Measurements from ENCODE around the gene EHMT1. TPM values are rescaled to one million over a fixed set of nuclear protein-coding genes. Genes with fewer than 3 reads are reported as not detected.
A peak's percentile ranks its signal among the peaks of the same experiment; 100 is the strongest.

The EHMT1 gene
- total RNA-seq, 1 donor from 2014 or later: 159 TPM

DNA sequence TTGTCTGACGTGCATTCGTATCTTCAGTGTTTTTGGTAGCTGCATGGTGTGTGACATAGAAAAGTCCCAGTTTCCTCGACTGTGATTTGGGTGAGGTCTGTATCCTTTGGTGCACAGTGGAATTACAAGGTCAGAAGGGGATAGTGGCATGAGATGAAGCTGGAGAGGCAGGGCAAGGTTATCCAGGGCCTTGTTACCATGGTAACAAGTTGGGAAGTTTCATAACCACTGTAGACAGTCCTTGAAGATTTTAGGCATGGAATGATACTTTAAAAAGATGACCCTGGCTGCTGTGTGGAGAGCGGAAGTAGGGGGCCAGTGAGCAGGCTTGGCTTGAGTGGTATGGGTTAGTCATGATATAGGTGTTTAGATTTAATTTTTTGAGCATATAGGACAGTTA is 11.9 kb downstream of the EHMT1 start:
- no peaks in the 10 kb centered on the region for H3K27me3 Mint-ChIP-seq
- H3K4me1 Mint-ChIP-seq (ENCODE audit: low read depth): peaks cover 9% of the 10 kb centered on the region
- no peak for DNase-seq (ENCODE audit: low spot score, unreplicated experiment)
- H3K4me3 Mint-ChIP-seq (ENCODE audit: low read depth): no peak overlapping the region
- peak overlapping the region; percentile 4 for H3K27ac Mint-ChIP-seq
- TF ChIP-seq, protein P1, sequence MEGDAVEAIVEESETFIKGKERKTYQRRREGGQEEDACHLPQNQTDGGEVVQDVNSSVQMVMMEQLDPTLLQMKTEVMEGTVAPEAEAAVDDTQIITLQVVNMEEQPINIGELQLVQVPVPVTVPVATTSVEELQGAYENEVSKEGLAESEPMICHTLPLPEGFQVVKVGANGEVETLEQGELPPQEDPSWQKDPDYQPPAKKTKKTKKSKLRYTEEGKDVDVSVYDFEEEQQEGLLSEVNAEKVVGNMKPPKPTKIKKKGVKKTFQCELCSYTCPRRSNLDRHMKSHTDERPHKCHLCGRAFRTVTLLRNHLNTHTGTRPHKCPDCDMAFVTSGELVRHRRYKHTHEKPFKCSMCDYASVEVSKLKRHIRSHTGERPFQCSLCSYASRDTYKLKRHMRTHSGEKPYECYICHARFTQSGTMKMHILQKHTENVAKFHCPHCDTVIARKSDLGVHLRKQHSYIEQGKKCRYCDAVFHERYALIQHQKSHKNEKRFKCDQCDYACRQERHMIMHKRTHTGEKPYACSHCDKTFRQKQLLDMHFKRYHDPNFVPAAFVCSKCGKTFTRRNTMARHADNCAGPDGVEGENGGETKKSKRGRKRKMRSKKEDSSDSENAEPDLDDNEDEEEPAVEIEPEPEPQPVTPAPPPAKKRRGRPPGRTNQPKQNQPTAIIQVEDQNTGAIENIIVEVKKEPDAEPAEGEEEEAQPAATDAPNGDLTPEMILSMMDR (IDR thresholded peaks at IDR 0.05; ENCODE audit: unreplicated experiment): no peak
- peaks cover 2% of the 10 kb centered on the region for H3K36me3 Mint-ChIP-seq (ENCODE audit: insufficient read depth)
- H3K9me3 Mint-ChIP-seq (ENCODE audit: low read depth): no peaks in the 10 kb centered on the region

DNA sequence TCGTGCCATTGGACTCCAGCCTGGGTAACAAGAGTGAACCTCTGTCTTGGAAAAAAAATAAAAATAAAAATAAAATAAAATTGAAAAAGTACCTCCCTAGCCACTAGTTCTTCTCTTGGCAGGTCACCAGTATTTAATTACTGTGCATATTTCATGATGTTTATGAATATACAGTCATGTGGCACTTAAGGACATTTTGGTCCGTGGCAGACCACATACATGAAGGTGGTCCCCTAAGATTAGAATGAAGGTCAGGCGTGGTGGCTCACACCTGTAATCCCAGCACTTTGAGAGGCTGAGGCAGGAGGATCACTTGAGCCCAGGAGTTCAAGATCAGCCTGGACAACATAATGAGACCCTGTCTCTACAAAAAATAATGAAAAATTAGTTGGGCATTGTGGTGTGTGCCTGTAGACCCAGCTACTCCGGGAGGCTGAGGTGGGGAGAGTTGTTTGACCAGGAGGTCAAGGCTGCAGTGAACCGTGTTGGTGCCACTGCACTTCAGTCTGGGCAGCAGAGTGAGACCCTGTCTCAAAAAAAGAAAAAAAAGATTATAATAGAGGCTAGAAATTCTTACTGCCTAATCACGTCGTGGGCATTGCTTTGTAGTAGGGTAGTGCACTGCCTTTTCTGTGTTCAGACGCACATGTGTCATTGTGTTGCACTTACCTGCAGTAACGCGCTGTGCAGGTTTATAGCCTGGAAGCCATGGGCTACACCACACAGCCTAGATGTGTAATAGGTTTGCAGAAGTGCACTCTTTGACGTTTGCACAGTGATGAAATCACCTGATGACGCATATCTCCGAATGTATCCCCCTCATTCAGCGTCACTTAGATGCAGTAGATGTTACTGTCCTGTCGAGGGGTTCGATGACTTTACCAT is 12.8 kb downstream of the EHMT1 start:
- TF ChIP-seq, protein P1 (IDR thresholded peaks at IDR 0.05; ENCODE audit: unreplicated experiment): no peak
- Mint-ChIP-seq H3K27me3 (no peaks in the 10 kb centered on the region), H3K9me3 (ENCODE audit: low read depth) (no peaks in the 10 kb centered on the region), H3K27ac (no peak overlapping the region), H3K4me3 (ENCODE audit: low read depth) (no peak overlapping the region), H3K4me1 (ENCODE audit: low read depth) (peaks cover 9% of the 10 kb centered on the region), H3K36me3 (ENCODE audit: insufficient read depth) (peaks cover 2% of the 10 kb centered on the region)
- DNase-seq (ENCODE audit: low spot score, unreplicated experiment): no peak

DNA sequence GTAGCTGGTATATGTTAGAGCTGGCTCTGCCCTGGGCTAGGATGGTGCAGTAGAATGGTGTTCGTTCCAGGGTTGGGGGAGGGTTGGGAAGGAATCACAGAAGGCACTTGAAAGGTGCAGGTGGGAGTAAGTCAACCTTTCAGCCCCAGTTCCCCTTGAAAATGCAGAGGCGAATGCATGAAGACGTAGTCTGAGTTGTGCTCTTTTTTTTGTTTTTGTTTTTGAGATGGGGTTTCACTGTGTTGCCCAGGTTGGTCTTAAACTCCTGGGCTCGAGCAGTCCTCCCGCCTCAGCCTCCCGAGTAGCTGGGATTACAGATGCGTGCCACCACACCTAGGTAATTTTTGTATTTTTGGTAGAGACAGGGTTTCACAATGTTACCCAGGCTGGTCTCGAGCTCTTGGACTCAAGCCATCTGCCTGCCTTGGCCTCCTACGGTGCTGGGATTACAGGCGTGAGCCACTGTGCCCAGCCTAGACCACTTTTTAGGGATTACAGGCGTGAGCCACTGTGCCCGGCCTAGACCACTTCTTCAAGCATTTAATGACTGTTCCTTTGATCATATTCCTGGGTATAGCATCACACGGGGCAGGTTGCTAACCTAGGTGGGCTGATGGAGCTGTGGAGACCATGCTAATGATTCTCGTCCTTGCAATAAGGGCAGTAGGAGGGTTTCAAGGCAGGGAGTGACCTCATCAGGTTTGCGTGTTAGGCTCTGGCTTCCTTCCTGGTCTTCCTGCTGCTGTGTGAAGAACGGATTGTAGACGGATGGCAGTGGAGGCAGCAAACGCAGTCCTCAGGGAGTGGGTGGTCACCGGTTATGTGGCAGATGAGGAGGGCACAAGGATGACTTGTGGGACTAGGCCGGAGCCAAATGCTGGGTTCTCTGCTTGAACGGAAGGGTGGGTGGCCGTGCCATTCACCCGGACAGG is 13.7 kb downstream of the EHMT1 start:
- TF ChIP-seq, protein P1 (IDR thresholded peaks at IDR 0.05; ENCODE audit: unreplicated experiment): no peak
- no peak overlapping the region for H3K4me3 Mint-ChIP-seq (ENCODE audit: low read depth)
- H3K36me3 Mint-ChIP-seq (ENCODE audit: insufficient read depth): peaks cover 2% of the 10 kb centered on the region
- DNase-seq (ENCODE audit: low spot score, unreplicated experiment): no peak
- H3K4me1 Mint-ChIP-seq (ENCODE audit: low read depth): peaks cover 9% of the 10 kb centered on the region
- no peaks in the 10 kb centered on the region for H3K27me3 Mint-ChIP-seq
- H3K9me3 Mint-ChIP-seq (ENCODE audit: low read depth): no peaks in the 10 kb centered on the region
- H3K27ac Mint-ChIP-seq: peak overlapping the region; percentile 54

DNA sequence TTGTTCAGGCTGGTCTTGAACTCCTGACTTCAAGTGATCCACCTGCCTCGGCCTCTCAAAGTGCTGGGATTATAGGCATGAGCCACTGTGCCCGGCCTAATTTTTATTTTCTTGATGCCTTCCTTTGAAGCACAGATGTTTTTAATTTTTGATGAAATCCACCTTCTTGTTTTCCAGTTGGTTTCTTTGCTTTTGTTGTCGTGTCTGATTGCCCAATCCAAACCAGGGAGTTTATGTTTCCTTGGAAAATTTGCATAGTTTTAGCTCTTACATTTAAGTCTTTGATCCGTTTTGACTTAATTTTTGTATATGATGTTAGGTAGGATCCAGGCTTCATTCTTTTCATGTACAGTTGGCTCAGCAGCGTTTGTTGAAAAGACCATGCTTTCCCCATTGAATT is 15.2 kb downstream of the EHMT1 start:
- Mint-ChIP-seq H3K9me3 (ENCODE audit: low read depth) (no peaks in the 10 kb centered on the region), H3K4me3 (ENCODE audit: low read depth) (no peak overlapping the region), H3K36me3 (ENCODE audit: insufficient read depth) (no peaks in the 10 kb centered on the region), H3K27me3 (no peaks in the 10 kb centered on the region), H3K27ac (peak overlapping the region; percentile 45), H3K4me1 (ENCODE audit: low read depth) (peaks cover 6% of the 10 kb centered on the region)
- no peak for DNase-seq (ENCODE audit: low spot score, unreplicated experiment)
- TF ChIP-seq, protein P1 (IDR thresholded peaks at IDR 0.05; ENCODE audit: unreplicated experiment): no peak

DNA sequence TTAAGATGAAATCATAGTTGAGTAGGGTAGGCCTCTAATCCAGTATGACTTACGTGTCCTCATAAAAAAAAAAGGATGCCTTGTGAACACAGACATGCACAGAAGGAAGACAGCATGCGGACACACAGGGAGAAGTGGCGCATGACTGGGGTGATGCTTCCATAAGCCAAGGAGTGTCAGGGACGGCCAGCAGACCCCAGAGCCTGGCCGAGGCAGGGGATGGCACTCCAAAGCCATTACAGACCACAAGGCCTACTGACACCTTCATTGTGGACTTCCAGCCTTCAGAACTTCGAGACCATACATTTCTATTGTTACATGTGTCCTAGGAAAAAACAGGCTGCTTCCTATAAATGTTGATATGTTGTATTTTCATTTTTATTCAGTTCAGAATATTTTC is 19.9 kb downstream of the EHMT1 start:
- H3K4me3 Mint-ChIP-seq (ENCODE audit: low read depth): no peak overlapping the region
- H3K4me1 Mint-ChIP-seq (ENCODE audit: low read depth): peaks cover 4% of the 10 kb centered on the region
- TF ChIP-seq, protein P1 (IDR thresholded peaks at IDR 0.05; ENCODE audit: unreplicated experiment): no peak
- no peaks in the 10 kb centered on the region for H3K27me3 Mint-ChIP-seq
- no peak for DNase-seq (ENCODE audit: low spot score, unreplicated experiment)
- no peak overlapping the region for H3K27ac Mint-ChIP-seq
- no peaks in the 10 kb centered on the region for H3K9me3 Mint-ChIP-seq (ENCODE audit: low read depth)
- H3K36me3 Mint-ChIP-seq (ENCODE audit: insufficient read depth): peaks cover 7% of the 10 kb centered on the region
